Measurements from ENCODE around the gene IL1RN. TPM values are rescaled to one million over a fixed set of nuclear protein-coding genes. Genes with fewer than 3 reads are reported as not detected.

Gene IL1RN
- total and polyA plus RNA-seq, 8 donors: 0.87 to 220 (median 28.5) TPM; not detected in 2

- DNase-seq: no peak
- Histone ChIP-seq H3K27me3 (no peaks in the 10 kb centered on the region), H3K36me3 (no peaks in the 10 kb centered on the region), H3K9me3 (peaks cover 0 to 4% (median 2%) of the 10 kb centered on the region in 4 donors), H3K4me3 (no peak overlapping the region), H3K27ac (no peak overlapping the region), H3K4me1 (no peaks in the 10 kb centered on the region)
- TF ChIP-seq POLR2AphosphoS5 (IDR thresholded peaks at IDR 0.05) (no peak), CTCF (IDR thresholded peaks at IDR 0.05) (no peak), POLR2A (IDR thresholded peaks at IDR 0.05) (no peak), EP300 (IDR thresholded peaks at IDR 0.05) (no peak)
- 66 to 84% (median 78%) methylated on average over 6 of the region's 6 CpGs for WGBS, 5 donors
- intact Hi-C loops (cut with DNase I; ENCODE audit: low total_unique reads): no loop called here
Observed at GRCh38 chr2:113105047-113105785, 22.2 kb upstream of the IL1RN start.

- no peaks in the 10 kb centered on the region for H3K36me3 ChIP-seq
- intact Hi-C loops (cut with DNase I; ENCODE audit: low total_unique reads): no loop called here
- H3K4me3 ChIP-seq: no peak overlapping the region
- no peaks in the 10 kb centered on the region for H3K27me3 ChIP-seq
- TF ChIP-seq CTCF (IDR thresholded peaks at IDR 0.05) (no peak), POLR2A (IDR thresholded peaks at IDR 0.05) (no peak), POLR2AphosphoS5 (IDR thresholded peaks at IDR 0.05) (no peak), EP300 (IDR thresholded peaks at IDR 0.05) (no peak)
- peaks cover 0 to 4% (median under 1%) of the 10 kb centered on the region in 4 donors for H3K4me1 ChIP-seq
- no peaks in the 10 kb centered on the region for H3K9me3 ChIP-seq
- no peak overlapping the region for H3K27ac ChIP-seq
- no peak for DNase-seq
- 41 to 63% (median 46%) methylated on average over 3 of the region's 3 CpGs for WGBS, 5 donors
Observed at GRCh38 chr2:113111121-113111520, 16.3 kb upstream of the IL1RN start.

- H3K27ac ChIP-seq: no peak overlapping the region
- TF ChIP-seq EP300 (IDR thresholded peaks at IDR 0.05) (no peak), POLR2AphosphoS5 (IDR thresholded peaks at IDR 0.05) (no peak), POLR2A (IDR thresholded peaks at IDR 0.05) (no peak), CTCF (IDR thresholded peaks at IDR 0.05) (no peak)
- no peak overlapping the region for H3K4me3 ChIP-seq
- no peaks in the 10 kb centered on the region for H3K36me3 ChIP-seq
- intact Hi-C loops (cut with DNase I; ENCODE audit: low total_unique reads): no loop called here
- no peak for DNase-seq
- H3K4me1 ChIP-seq: peaks cover 2 to 11% (median 7%) of the 10 kb centered on the region in 4 donors
- H3K27me3 ChIP-seq: no peaks in the 10 kb centered on the region
- no peaks in the 10 kb centered on the region for H3K9me3 ChIP-seq
- WGBS, 5 donors: 61 to 81% (median 70%) methylated on average over 6 of the region's 6 CpGs
Observed at GRCh38 chr2:113111823-113112287, 15.5 kb upstream of the IL1RN start.

GRCh38 chr2:113112441-113112840, 15.0 kb upstream of the IL1RN start:
- Histone ChIP-seq H3K4me1 (peaks cover 6 to 17% (median 12%) of the 10 kb centered on the region in 4 donors), H3K9me3 (no peaks in the 10 kb centered on the region), H3K36me3 (no peaks in the 10 kb centered on the region), H3K27ac (no peak overlapping the region), H3K4me3 (no peak overlapping the region), H3K27me3 (no peaks in the 10 kb centered on the region)
- TF ChIP-seq POLR2A (IDR thresholded peaks at IDR 0.05): no peak
- no peak for TF ChIP-seq EP300 (IDR thresholded peaks at IDR 0.05)
- TF ChIP-seq CTCF (IDR thresholded peaks at IDR 0.05): no peak
- no peak for TF ChIP-seq POLR2AphosphoS5 (IDR thresholded peaks at IDR 0.05)
- 85 to 89% (median 87%) methylated on average over 8 of the region's 8 CpGs for WGBS, 5 donors
- intact Hi-C loops (cut with DNase I; ENCODE audit: low total_unique reads): no loop called here
- DNase-seq: no peak
